T-cell (primary cell): ENCODE data around the gene ZNF574. TPM values are rescaled to one million over a fixed set of nuclear protein-coding genes. Genes with fewer than 3 reads are reported as not detected.
A peak's percentile ranks its signal among the peaks of the same experiment; 100 is the strongest.

Source experiments
- ATAC-seq, 4 experiments: fragments of 200-7000 bp in 3 of 4; fragments of 150-1000 bp in 1 of 4; cut with Tn5 transposase; replicated peaks in 1 of 4; 1 replicate in 3 of 4; 2 replicates in 1 of 4; pipeline ENCODE4 v1.10.0; 2021; ENCODE audit warnings: moderate library complexity in 3 of 4, mild to moderate bottlenecking in 2 of 4, moderate number of reproducible peaks in 1 of 4
- CTCF ChIA-PET, 2 donors: fragments of 300-600 bp; sonication (Branson Sonifier 250); formaldehyde crosslinking; loops; one replicate each; lab custom pipeline; 2022; ENCODE audit warnings: antibody characterized with exemption in 2 of 2; lab: Charles Lee
- POLR2A ChIA-PET, 2 donors: fragments of 300-600 bp; sonication (Branson Sonifier 250); formaldehyde crosslinking; loops; one replicate each; lab custom pipeline; 2022; ENCODE audit warnings: antibody characterized with exemption in 2 of 2; lab: Charles Lee
- DNase-seq, 35 experiments: peaks; one replicate each; pipeline versions ENCODE4 v3.0.0 to v3.0.0-alpha.2; 2013 to 2023
- H3K27ac ChIP-seq: one replicate; pipeline ENCODE4 v1.5.1; 2013; ENCODE audit warnings: low read length
- H3K27me3 ChIP-seq, 2 experiments: replicated peaks in 1 of 2; 1 replicate in 1 of 2; 2 replicates in 1 of 2; pipeline versions ENCODE4 v1.6.1 to v1.7.0; 2013; ENCODE audit warnings: low read length in 1 of 2, mixed read lengths in 1 of 2; ENCODE audit not compliant: control insufficient read depth in 2 of 2, insufficient read depth in 2 of 2; ENCODE audit errors: extremely low read depth in 1 of 2
- H3K36me3 ChIP-seq, 2 donors: 1 replicate in 1 of 2; 2 replicates in 1 of 2; pipeline versions ENCODE4 v1.6.1 to v1.7.0; 2013; ENCODE audit warnings: low read length in 1 of 2; ENCODE audit not compliant: control insufficient read depth in 2 of 2, insufficient read depth in 1 of 2; ENCODE audit errors: extremely low read depth in 1 of 2
- H3K4me1 ChIP-seq, 2 experiments: 1 replicate in 1 of 2; 2 replicates in 1 of 2; pipeline versions ENCODE4 v1.6.1 to v1.7.0; 2013; ENCODE audit warnings: low read length in 2 of 2, mixed read lengths in 1 of 2; ENCODE audit not compliant: insufficient read depth in 2 of 2, control insufficient read depth in 1 of 2; ENCODE audit errors: extremely low read depth in 1 of 2
- H3K4me3 ChIP-seq, 2 donors: 1 replicate in 1 of 2; 2 replicates in 1 of 2; pipeline versions ENCODE4 v1.5.1 to v1.7.0; 2013; ENCODE audit warnings: mild to moderate bottlenecking in 2 of 2, low read length in 1 of 2, moderate library complexity in 1 of 2; ENCODE audit not compliant: control insufficient read depth in 1 of 2; ENCODE audit errors: extremely low read depth in 1 of 2
- H3K9me3 ChIP-seq: 2 replicates; pipeline ENCODE4 v1.7.0; 2013
- H3K27ac Mint-ChIP-seq, 2 donors: one replicate each; pipeline ENCODE4 v1.8.0; 2020 to 2021; ENCODE audit warnings: mild to moderate bottlenecking in 2 of 2, mixed read lengths in 2 of 2
- H3K27me3 Mint-ChIP-seq, 2 donors: one replicate each; pipeline ENCODE4 v1.8.0; 2021 to 2022; ENCODE audit warnings: mixed read lengths in 2 of 2
- H3K36me3 Mint-ChIP-seq: one replicate; pipeline ENCODE4 v1.8.0; 2021; ENCODE audit warnings: mixed read lengths
- H3K4me1 Mint-ChIP-seq, 3 donors: one replicate each; pipeline ENCODE4 v1.8.0; 2020 to 2022; ENCODE audit warnings: mixed read lengths in 3 of 3, mild to moderate bottlenecking in 1 of 3
- H3K4me3 Mint-ChIP-seq, 3 donors: one replicate each; pipeline ENCODE4 v1.8.0; 2020 to 2022; ENCODE audit warnings: mild to moderate bottlenecking in 3 of 3, mixed read lengths in 3 of 3, moderate library complexity in 3 of 3
- H3K9me3 Mint-ChIP-seq, 3 donors: one replicate each; pipeline ENCODE4 v1.8.0; 2020 to 2022; ENCODE audit warnings: mixed read lengths in 3 of 3
- WGBS: methylation state at CpG from one replicate; pipeline ENCODE4 v1.1.5; 2013; ENCODE audit warnings: missing lambda C conversion rate; ENCODE audit not compliant: insufficient coverage; 5-methylcytosine and 5-hydroxymethylcytosine counted together
- total RNA-seq, 35 experiments: library from RNA in 6 of 35; stranded (reverse) in 6 of 35; fragments of 120-200 nt in 1 of 35; gene quantifications; one replicate each; pipeline versions ENCODE4 v1.2.1 to v1.2.4 and lab custom pipeline; 2013 to 2026

Gene ZNF574
- total RNA-seq, 5 donors from 2014 or later (not counting 1 experiment from before 2014, with no cell fraction given), result 18.4 to 27.4 (median 26.6) TPM

GRCh38 chr19:42090672-42091071 is 14.7 kb downstream of the ZNF574 start:
- Histone ChIP-seq H3K9me3 (no peaks in the 10 kb centered on the region), H3K27ac (no peak overlapping the region), H3K36me3 (peaks cover 7 to 23% of the 10 kb centered on the region in 2 donors), H3K4me3 (no peak overlapping the region), H3K27me3 (no peaks in the 10 kb centered on the region), H3K4me1 (peaks cover 0 to 35% of the 10 kb centered on the region in 2 experiments)
- 0% methylated on average over 1 of the region's 9 CpGs for WGBS
- Mint-ChIP-seq H3K4me3 (no peak overlapping the region), H3K36me3 (peaks cover 17% of the 10 kb centered on the region), H3K9me3 (no peaks in the 10 kb centered on the region), H3K27ac (peak overlapping the region; percentile 28 to 59), H3K4me1 (peaks cover 22 to 35% (median 28%) of the 10 kb centered on the region in 3 donors), H3K27me3 (no peaks in the 10 kb centered on the region)
- ATAC-seq, result peak in 1 of 4 experiments; percentile 38
- ChIA-PET CTCF (no interaction called here), POLR2A (interaction anchor here in 1 of 2 donors (0.7 kb wide), 1 partner anchor 239 kb away, joined by 5 read pairs; no protein-coding TSS in a partner anchor)
- DNase-seq, result peak in 1 of 35 experiments; percentile 32

GRCh38 chr19:42091300-42091699 is 15.3 kb downstream of the ZNF574 start:
- peaks cover 17% of the 10 kb centered on the region for H3K36me3 Mint-ChIP-seq
- POLR2A ChIA-PET, result interaction anchor here in 1 of 2 donors (0.7 kb wide), 1 partner anchor 211 kb away, joined by 3 read pairs; no protein-coding TSS in a partner anchor
- ATAC-seq (no peak), DNase-seq (no peak)
- H3K4me3 ChIP-seq, result no peak overlapping the region
- H3K27me3 Mint-ChIP-seq, result no peaks in the 10 kb centered on the region
- H3K9me3 ChIP-seq, result no peaks in the 10 kb centered on the region
- H3K27me3 ChIP-seq, result no peaks in the 10 kb centered on the region
- no peaks in the 10 kb centered on the region for H3K9me3 Mint-ChIP-seq
- H3K27ac Mint-ChIP-seq, result peak overlapping the region; percentile 39 to 59
- peaks cover 22 to 35% (median 28%) of the 10 kb centered on the region in 3 donors for H3K4me1 Mint-ChIP-seq
- peaks cover 9 to 27% of the 10 kb centered on the region in 2 donors for H3K36me3 ChIP-seq
- peaks cover 0 to 35% of the 10 kb centered on the region in 2 experiments for H3K4me1 ChIP-seq
- no peak overlapping the region for H3K4me3 Mint-ChIP-seq
- CTCF ChIA-PET, result interaction anchor here in 1 of 2 donors (1.2 kb wide), 1 partner anchor 238 kb away, joined by 4 read pairs; no protein-coding TSS in a partner anchor
- 97% methylated on average over 10 of the region's 13 CpGs for WGBS
- H3K27ac ChIP-seq, result no peak overlapping the region

GRCh38 chr19:42091742-42092141 is 15.8 kb downstream of the ZNF574 start:
- H3K36me3 ChIP-seq, result peaks cover 9 to 32% of the 10 kb centered on the region in 2 donors
- CTCF ChIA-PET, result interaction anchor here in 1 of 2 donors (1.2 kb wide), 1 partner anchor 238 kb away, joined by 4 read pairs; no protein-coding TSS in a partner anchor
- no peak overlapping the region for H3K27ac Mint-ChIP-seq

GRCh38 chr19:42092350-42092749 is 16.4 kb downstream of the ZNF574 start:
- H3K4me1 ChIP-seq, result peaks cover 0 to 35% of the 10 kb centered on the region in 2 experiments
- no peaks in the 10 kb centered on the region for H3K9me3 Mint-ChIP-seq
- no peak overlapping the region for H3K4me3 Mint-ChIP-seq
- ChIA-PET CTCF (interaction anchor here in 1 of 2 donors (1.2 kb wide), 1 partner anchor 237 kb away, joined by 4 read pairs; no protein-coding TSS in a partner anchor), POLR2A (no interaction called here)
- 83% methylated on average over 3 of the region's 5 CpGs for WGBS
- no peaks in the 10 kb centered on the region for H3K27me3 ChIP-seq
- peak overlapping the region; percentile 15 to 77 for H3K27ac Mint-ChIP-seq
- H3K4me1 Mint-ChIP-seq, result peaks cover 22 to 32% (median 28%) of the 10 kb centered on the region in 3 donors
- H3K36me3 ChIP-seq, result peaks cover 10 to 34% of the 10 kb centered on the region in 2 donors
- no peaks in the 10 kb centered on the region for H3K9me3 ChIP-seq
- H3K27ac ChIP-seq, result no peak overlapping the region
- H3K4me3 ChIP-seq, result no peak overlapping the region
- DNase-seq (peak in 20 of 35 experiments; percentile 14 to 59 (median 27)), ATAC-seq (peak; percentile 50 to 76 (median 62))
- H3K36me3 Mint-ChIP-seq, result peaks cover 22% of the 10 kb centered on the region
- H3K27me3 Mint-ChIP-seq, result no peaks in the 10 kb centered on the region

More at GRCh38 chr19:42091742-42092141, 15.8 kb downstream of the ZNF574 start:
- H3K9me3 ChIP-seq, result no peaks in the 10 kb centered on the region
- Mint-ChIP-seq H3K4me3 (no peak overlapping the region), H3K4me1 (peaks cover 22 to 35% (median 28%) of the 10 kb centered on the region in 3 donors), H3K27me3 (no peaks in the 10 kb centered on the region), H3K36me3 (peaks cover 21% of the 10 kb centered on the region), H3K9me3 (no peaks in the 10 kb centered on the region)
- DNase-seq, result no peak
- 93% methylated on average over 6 of the region's 10 CpGs for WGBS
- no peaks in the 10 kb centered on the region for H3K27me3 ChIP-seq
- no peak overlapping the region for H3K27ac ChIP-seq
- H3K4me3 ChIP-seq, result no peak overlapping the region
- POLR2A ChIA-PET, result interaction anchor here in 1 of 2 donors (0.7 kb wide), 1 partner anchor 211 kb away, joined by 3 read pairs; no protein-coding TSS in a partner anchor
- peaks cover 0 to 35% of the 10 kb centered on the region in 2 experiments for H3K4me1 ChIP-seq
- no peak for ATAC-seq

- H3K4me3 Mint-ChIP-seq, result no peak overlapping the region
Observed at GRCh38 chr19:42093505-42093904, 17.5 kb downstream of the ZNF574 start.

GRCh38 chr19:42093926-42094325 is 18.0 kb downstream of the ZNF574 start:
- Mint-ChIP-seq H3K27ac (peak overlapping the region in 1 of 2 donors; percentile 52), H3K4me1 (peaks cover 19 to 26% (median 23%) of the 10 kb centered on the region in 3 donors), H3K36me3 (peaks cover 26% of the 10 kb centered on the region), H3K9me3 (no peaks in the 10 kb centered on the region), H3K27me3 (no peaks in the 10 kb centered on the region), H3K4me3 (no peak overlapping the region)
- H3K4me1 ChIP-seq, result peaks cover 0 to 26% of the 10 kb centered on the region in 2 experiments
- DNase-seq, result no peak
- no peak overlapping the region for H3K27ac ChIP-seq
- peaks cover 17 to 43% of the 10 kb centered on the region in 2 donors for H3K36me3 ChIP-seq
- CTCF ChIA-PET, result no interaction called here
- WGBS, result 100% methylated on average over 1 of the region's 4 CpGs
- no peak overlapping the region for H3K4me3 ChIP-seq
- POLR2A ChIA-PET, result no interaction called here
- no peaks in the 10 kb centered on the region for H3K27me3 ChIP-seq
- no peaks in the 10 kb centered on the region for H3K9me3 ChIP-seq
- no peak for ATAC-seq

More at GRCh38 chr19:42093505-42093904, 17.5 kb downstream of the ZNF574 start:
- peaks cover 0 to 30% of the 10 kb centered on the region in 2 experiments for H3K4me1 ChIP-seq
- WGBS, result 100% methylated on average over 1 of the region's 4 CpGs
- no peaks in the 10 kb centered on the region for H3K9me3 ChIP-seq
- no peaks in the 10 kb centered on the region for H3K27me3 Mint-ChIP-seq
- H3K36me3 ChIP-seq, result peaks cover 17 to 40% of the 10 kb centered on the region in 2 donors
- H3K27ac ChIP-seq, result no peak overlapping the region
- H3K4me1 Mint-ChIP-seq, result peaks cover 22 to 29% (median 26%) of the 10 kb centered on the region in 3 donors
- ChIA-PET CTCF (no interaction called here), POLR2A (no interaction called here)
- ATAC-seq (no peak), DNase-seq (no peak)
- no peak overlapping the region for H3K27ac Mint-ChIP-seq
- no peak overlapping the region for H3K4me3 ChIP-seq
- peaks cover 25% of the 10 kb centered on the region for H3K36me3 Mint-ChIP-seq
- H3K27me3 ChIP-seq, result no peaks in the 10 kb centered on the region
- no peaks in the 10 kb centered on the region for H3K9me3 Mint-ChIP-seq
